GM23248 (cell line): ENCODE measurements around the gene FTO. TPM values are rescaled to one million over a fixed set of nuclear protein-coding genes. Genes with fewer than 3 reads are reported as not detected.

Source experiments
- DNase-seq: peaks from one replicate; pipeline ENCODE4 v3.0.0-alpha.2; 2015
- H2AFZ ChIP-seq: fragments of 200-600 bp; sonication (generic); 2 replicates; pipeline ENCODE4 v1.6.1; 2016; ENCODE audit warnings: antibody characterized with exemption
- H3F3A ChIP-seq: fragments of 200-600 bp; sonication (generic); 2 replicates; pipeline ENCODE4 v1.6.1; 2016; ENCODE audit warnings: mild to moderate bottlenecking, antibody characterized with exemption, mixed run types; ENCODE audit not compliant: insufficient read depth
- H3K27ac ChIP-seq: fragments of 200-600 bp; sonication (generic); 2 replicates; pipeline ENCODE4 v1.5.1; 2016; ENCODE audit warnings: mild to moderate bottlenecking
- H3K27me3 ChIP-seq: fragments of 200-600 bp; sonication (generic); replicated peaks from 2 replicates; pipeline ENCODE4 v1.6.1; 2016; ENCODE audit warnings: mild to moderate bottlenecking; ENCODE audit not compliant: insufficient read depth
- H3K36me3 ChIP-seq: fragments of 200-600 bp; sonication (generic); 2 replicates; pipeline ENCODE4 v1.6.1; 2016; ENCODE audit warnings: low read depth, mild to moderate bottlenecking
- H3K4me1 ChIP-seq: fragments of 200-600 bp; sonication (generic); 2 replicates; pipeline ENCODE4 v1.6.1; 2016; ENCODE audit warnings: mild to moderate bottlenecking; ENCODE audit not compliant: insufficient read depth
- H3K4me2 ChIP-seq: fragments of 200-600 bp; sonication (generic); one replicate; pipeline ENCODE4 v1.6.1; 2016; ENCODE audit warnings: mild to moderate bottlenecking; ENCODE audit not compliant: unreplicated experiment
- H3K4me3 ChIP-seq: fragments of 200-600 bp; sonication (generic); 2 replicates; pipeline ENCODE4 v1.5.1; 2016; ENCODE audit warnings: mild to moderate bottlenecking
- H3K79me2 ChIP-seq: fragments of 200-600 bp; sonication (generic); 2 replicates; pipeline ENCODE4 v1.6.1; 2016; ENCODE audit warnings: mild to moderate bottlenecking; ENCODE audit not compliant: insufficient read depth
- H3K9ac ChIP-seq: fragments of 200-600 bp; sonication (generic); 2 replicates; pipeline ENCODE4 v1.6.1; 2016; ENCODE audit warnings: mild to moderate bottlenecking
- H3K9me2 ChIP-seq: fragments of 200-600 bp; sonication (generic); 2 replicates; pipeline ENCODE4 v1.6.1; 2016; ENCODE audit warnings: mixed run types, mild to moderate bottlenecking, moderate library complexity; ENCODE audit not compliant: insufficient read depth
- H3K9me3 ChIP-seq: fragments of 200-600 bp; sonication (generic); one replicate; pipeline ENCODE4 v1.6.1; 2017; ENCODE audit warnings: low read depth
- H4K20me1 ChIP-seq: fragments of 200-600 bp; sonication (generic); 2 replicates; pipeline ENCODE4 v1.6.0; 2016; ENCODE audit not compliant: insufficient read depth
- EZH2 ChIP-seq: fragments of 200-600 bp; sonication (generic); IDR thresholded peaks from 2 replicates; pipeline ENCODE4 v1.6.1; 2018; ENCODE audit warnings: antibody characterized with exemption, mild to moderate bottlenecking; ENCODE audit not compliant: insufficient read depth, poor library complexity, severe bottlenecking
- EZH2phosphoT487 ChIP-seq: fragments of 200-600 bp; sonication (generic); IDR thresholded peaks from 2 replicates; pipeline ENCODE4 v1.6.1; 2018; ENCODE audit warnings: antibody characterized with exemption, moderate library complexity, mild to moderate bottlenecking, low read depth; ENCODE audit not compliant: insufficient read depth
- WGBS, 2 experiments: methylation state at CpG; one replicate each; pipeline ENCODE4 v1.1.6; 2015 to 2017; ENCODE audit warnings: low lambda C conversion rate in 2 of 2, low coverage in 1 of 2; ENCODE audit errors: missing lambda C conversion rate in 2 of 2; 5-methylcytosine and 5-hydroxymethylcytosine counted together
- in situ Hi-C: fragments of 300-500 bp; cut with MboI; formaldehyde crosslinking; loops from 2 replicates; pipeline ENCODE4 v1.15.0; 2020
- polyA plus RNA-seq: library from polyadenylated mRNA; unstranded; fragments of >200 nt; fragmentation: Nextera tagmentation; extraction: Ambion mirVana; gene quantifications from 2 replicates; pipeline ENCODE4 v1.2.1, GENCODE V29; 2016
- total RNA-seq: library from RNA; depleted of rRNA; stranded (reverse); fragments of >200 nt; shearing (Covaris generic); gene quantifications from 2 replicates; pipeline ENCODE4 v1.2.3, GENCODE V29; 2014

The FTO gene
- total and polyA plus RNA-seq, 2 experiments from 2014 or later = 85.3 to 99.2 TPM

DNA sequence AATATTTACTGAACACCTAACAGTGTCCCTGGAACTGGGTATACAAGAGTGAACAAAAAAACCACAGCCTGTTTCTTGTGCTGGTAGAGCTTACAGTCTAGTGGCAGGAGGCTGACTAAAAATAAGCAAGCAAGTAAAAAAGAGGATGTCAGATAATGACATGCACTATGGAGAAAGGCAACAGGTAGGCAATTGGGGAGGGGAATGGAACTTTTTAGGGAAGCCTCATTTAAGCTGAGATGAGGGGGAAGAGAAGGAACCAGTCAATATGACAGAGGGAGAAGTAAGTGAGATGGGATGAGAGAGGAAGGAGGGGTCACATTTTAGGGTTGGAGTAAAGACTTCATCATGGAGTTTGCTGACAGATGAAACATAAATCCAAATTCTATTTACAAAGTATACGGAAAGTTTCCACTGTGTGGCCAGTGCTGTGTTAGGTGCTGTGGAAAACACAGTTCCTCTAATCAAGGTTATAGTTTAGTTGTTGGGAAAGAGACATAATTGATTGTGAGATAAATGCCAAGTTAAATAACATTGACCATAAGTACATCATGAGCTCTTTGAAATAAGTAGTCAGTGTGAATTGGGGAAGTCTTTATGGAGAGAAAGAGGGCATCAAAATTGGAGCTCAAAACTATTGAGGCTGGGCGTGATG lies 251.4 kb downstream of the FTO start:
- Histone ChIP-seq H3K36me3 (no peaks in the 10 kb centered on the region), H3K79me2 (0 out of 2 replicates have a peak, but pooled peaks cover 6% of the 10 kb centered on the region), H3K9me2 (no peaks in the 10 kb centered on the region), H2AFZ (no peak overlapping the region), H3K27me3 (no peaks in the 10 kb centered on the region), H3K27ac (no peak overlapping the region), H3K4me2 (no peak overlapping the region), H3F3A (no peaks in the 10 kb centered on the region), H3K4me1 (no peaks in the 10 kb centered on the region), H3K4me3 (no peak overlapping the region), H3K9me3 (no peaks in the 10 kb centered on the region), H4K20me1 (no peaks in the 10 kb centered on the region), H3K9ac (no peak overlapping the region)
- no peak for DNase-seq
- no peak for TF ChIP-seq EZH2
- WGBS, 2 experiments = 97 to 100% methylated on average over 2 of the region's 2 CpGs
- in situ Hi-C loops = no loop called here

DNA sequence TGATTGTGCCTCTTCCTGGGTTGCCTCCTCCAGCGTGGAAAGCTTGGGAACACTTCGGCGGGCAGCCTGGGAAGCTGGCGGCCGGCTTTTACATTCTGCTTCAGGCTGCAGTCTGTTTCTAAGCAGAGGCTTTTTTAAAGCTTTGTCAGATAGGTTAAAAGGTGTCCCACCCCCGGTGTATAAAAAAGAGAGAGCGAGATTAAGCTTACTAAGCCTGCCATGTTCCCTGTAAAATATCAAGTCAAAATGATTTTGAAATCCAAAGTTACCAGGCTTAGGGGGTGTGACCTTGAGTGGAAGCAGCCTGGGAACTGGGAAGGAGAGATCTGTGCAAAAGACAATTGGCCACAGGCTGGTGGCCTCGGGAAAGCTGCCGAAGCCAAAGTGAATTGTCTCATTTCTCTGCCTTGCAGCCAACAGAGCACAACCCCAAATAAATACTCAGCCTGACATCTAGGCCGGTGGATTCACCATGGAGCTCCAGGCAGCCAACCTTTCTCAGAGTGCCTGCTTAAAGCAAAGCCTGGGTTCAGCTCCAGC lies 254.5 kb downstream of the FTO start:
- no peak overlapping the region for H3K4me3 ChIP-seq
- H3K4me1 ChIP-seq = no peaks in the 10 kb centered on the region
- in situ Hi-C loops = no loop called here
- H3K36me3 ChIP-seq = no peaks in the 10 kb centered on the region
- DNase-seq = no peak
- H3K27ac ChIP-seq = no peak overlapping the region
- WGBS, 2 experiments = 65 to 67% methylated on average over 10 of the region's 10 CpGs
- TF ChIP-seq EZH2 (no peak), EZH2phosphoT487 (no peak)
- no peak overlapping the region for H3K9ac ChIP-seq
- no peaks in the 10 kb centered on the region for H3K9me2 ChIP-seq
- H3K79me2 ChIP-seq = no peaks in the 10 kb centered on the region
- no peaks in the 10 kb centered on the region for H3K9me3 ChIP-seq
- no peaks in the 10 kb centered on the region for H3F3A ChIP-seq
- H4K20me1 ChIP-seq = no peaks in the 10 kb centered on the region
- no peak overlapping the region for H3K4me2 ChIP-seq
- H2AFZ ChIP-seq = no peak overlapping the region
- H3K27me3 ChIP-seq = no peaks in the 10 kb centered on the region

DNA sequence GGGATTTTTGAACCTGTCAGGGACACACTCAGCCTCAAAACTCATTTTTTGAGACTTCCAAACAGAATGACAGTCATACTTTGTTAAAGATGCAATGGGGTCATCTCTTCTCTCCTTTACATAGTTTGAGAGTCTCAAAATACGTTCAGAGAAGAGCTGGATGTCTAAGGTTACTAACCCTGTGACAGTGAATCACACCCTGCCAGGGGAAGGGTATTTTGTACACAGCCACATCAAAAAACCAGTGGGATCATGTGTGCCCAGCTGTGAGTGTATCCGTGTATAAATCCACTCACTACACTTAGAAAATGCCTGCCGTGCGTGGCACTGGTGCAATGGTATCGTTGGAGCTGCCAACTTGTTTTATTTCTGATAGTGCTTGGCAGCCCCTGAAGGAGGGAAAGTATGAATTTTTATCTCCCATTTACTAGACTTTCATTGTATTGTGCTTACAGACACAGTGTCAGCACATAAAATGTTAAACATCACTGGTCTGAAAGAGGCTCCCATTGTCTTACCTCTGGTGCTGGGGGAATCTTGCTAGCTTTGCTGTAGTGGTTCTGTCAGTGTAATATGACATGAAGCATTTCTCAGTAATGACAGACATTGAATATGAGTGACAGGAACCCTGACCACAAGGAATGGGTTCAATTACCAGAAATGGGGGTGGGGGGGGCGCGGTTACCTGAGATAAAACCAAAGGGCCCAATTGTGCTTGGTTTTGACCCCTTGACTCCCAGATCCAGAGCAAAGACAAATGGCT lies 256.3 kb downstream of the FTO start:
- no peak for DNase-seq
- Histone ChIP-seq H3K27me3 (no peaks in the 10 kb centered on the region), H3K27ac (no peak overlapping the region), H3K4me3 (no peak overlapping the region), H3K9me2 (no peaks in the 10 kb centered on the region), H3K4me2 (no peak overlapping the region), H3K79me2 (no peaks in the 10 kb centered on the region), H3K9me3 (no peaks in the 10 kb centered on the region), H2AFZ (no peak overlapping the region), H3K9ac (no peak overlapping the region), H3F3A (peaks cover 5% of the 10 kb centered on the region; the same call in 1 of the 2 replicates), H3K36me3 (no peaks in the 10 kb centered on the region), H3K4me1 (no peaks in the 10 kb centered on the region), H4K20me1 (no peaks in the 10 kb centered on the region)
- TF ChIP-seq EZH2phosphoT487 = no peak
- TF ChIP-seq EZH2 = no peak
- in situ Hi-C loops = no loop called here
- 90 to 91% methylated on average over 7 of the region's 7 CpGs for WGBS, 2 experiments

DNA sequence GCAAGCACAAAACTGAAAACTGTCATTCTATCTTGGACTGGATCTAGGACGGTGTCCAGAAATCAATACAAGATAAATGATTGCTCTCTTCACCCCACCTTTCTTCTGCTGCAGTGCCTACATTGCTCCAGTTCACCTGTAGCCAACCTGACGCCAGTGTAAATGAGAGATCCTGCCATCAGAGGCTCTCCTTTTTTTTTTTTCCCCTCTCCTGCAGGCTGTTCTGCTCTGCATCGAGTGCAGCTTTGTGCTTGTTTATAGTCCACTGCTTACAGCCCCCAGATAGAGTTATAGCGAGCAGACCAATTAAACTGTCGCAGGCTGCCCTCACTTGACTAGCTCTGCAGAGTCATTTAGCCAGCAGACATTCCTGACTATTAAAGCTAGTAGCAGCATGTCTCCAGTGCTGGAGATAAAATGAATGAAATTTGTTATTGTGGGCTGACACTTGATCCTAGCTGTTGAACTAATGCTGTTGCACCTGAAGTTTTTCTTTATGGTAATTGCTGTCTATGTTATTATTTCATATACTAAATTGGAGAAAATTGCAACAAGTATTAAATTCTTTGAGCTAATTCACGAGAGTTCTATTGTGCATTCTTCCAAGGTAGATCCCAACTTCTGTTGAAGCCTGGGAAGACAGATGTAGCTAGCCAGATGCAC lies 257.1 kb downstream of the FTO start:
- Histone ChIP-seq H3K9me2 (no peaks in the 10 kb centered on the region), H3K4me2 (no peak overlapping the region), H3K9ac (no peak overlapping the region), H4K20me1 (no peaks in the 10 kb centered on the region), H3K4me3 (no peak overlapping the region), H2AFZ (no peak overlapping the region), H3K36me3 (no peaks in the 10 kb centered on the region), H3K4me1 (no peaks in the 10 kb centered on the region), H3K27ac (no peak overlapping the region), H3K79me2 (no peaks in the 10 kb centered on the region), H3K27me3 (no peaks in the 10 kb centered on the region), H3K9me3 (no peaks in the 10 kb centered on the region), H3F3A (peaks cover 5% of the 10 kb centered on the region; the same call in 1 of the 2 replicates)
- no peak for TF ChIP-seq EZH2
- TF ChIP-seq EZH2phosphoT487 = no peak
- in situ Hi-C loops = no loop called here
- 86 to 90% methylated on average over 6 of the region's 6 CpGs for WGBS, 2 experiments
- DNase-seq = no peak
